Cerebellar cortex (tissue), 1 donor: Measurements from ENCODE around the gene BASP1.
A peak's percentile ranks its signal among the peaks of the same experiment; 100 is the strongest.
"Not testable (repeated sequence)": the region's sequence is repeated elsewhere in the genome, so short reads cannot be mapped to it uniquely, and the experiment has no call there.

ENCODE experiments used
- DNase-seq: peaks from one replicate; pipeline ENCODE4 v3.0.0-alpha.2; 2015; ENCODE audit warnings: low spot score

The BASP1 gene

DNA sequence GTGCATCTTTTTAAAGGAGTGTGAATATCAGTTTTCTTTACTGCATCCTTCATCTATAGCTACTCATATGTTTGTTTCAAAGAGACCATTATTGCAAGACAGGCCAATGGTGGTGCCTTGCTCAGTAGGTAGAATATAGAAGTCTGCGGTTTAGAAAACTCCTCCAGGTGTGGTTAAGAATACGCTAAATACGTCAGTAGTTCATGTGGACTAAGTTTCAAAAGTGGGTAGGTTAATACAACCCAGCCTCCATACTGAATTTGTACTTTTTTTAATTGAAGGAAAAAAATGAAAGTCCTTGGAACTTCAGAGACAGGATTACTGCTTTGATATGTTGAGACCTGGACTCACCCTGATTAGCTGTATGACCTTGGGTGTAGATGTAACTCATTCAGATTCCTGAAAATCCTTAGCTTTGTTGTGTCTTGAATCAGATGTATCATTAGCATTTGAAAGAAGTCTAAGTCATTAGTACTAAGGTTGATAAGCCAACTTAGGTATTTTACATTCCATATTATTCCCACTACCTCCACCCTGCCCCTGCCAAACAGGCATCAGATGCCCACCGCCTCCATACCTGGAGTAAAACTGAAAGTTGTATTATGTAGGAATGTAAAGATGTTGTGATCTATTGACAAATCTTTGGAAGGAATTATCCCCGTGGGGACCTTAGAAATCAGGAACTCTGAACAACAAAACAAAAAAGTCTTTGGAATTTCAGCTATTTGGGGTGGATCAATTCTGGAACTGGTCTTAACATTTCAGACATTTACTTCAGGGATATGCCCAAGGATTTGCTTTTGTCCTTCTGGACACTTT is 6.1 kb downstream of the BASP1 start:
- no peak for DNase-seq

DNA sequence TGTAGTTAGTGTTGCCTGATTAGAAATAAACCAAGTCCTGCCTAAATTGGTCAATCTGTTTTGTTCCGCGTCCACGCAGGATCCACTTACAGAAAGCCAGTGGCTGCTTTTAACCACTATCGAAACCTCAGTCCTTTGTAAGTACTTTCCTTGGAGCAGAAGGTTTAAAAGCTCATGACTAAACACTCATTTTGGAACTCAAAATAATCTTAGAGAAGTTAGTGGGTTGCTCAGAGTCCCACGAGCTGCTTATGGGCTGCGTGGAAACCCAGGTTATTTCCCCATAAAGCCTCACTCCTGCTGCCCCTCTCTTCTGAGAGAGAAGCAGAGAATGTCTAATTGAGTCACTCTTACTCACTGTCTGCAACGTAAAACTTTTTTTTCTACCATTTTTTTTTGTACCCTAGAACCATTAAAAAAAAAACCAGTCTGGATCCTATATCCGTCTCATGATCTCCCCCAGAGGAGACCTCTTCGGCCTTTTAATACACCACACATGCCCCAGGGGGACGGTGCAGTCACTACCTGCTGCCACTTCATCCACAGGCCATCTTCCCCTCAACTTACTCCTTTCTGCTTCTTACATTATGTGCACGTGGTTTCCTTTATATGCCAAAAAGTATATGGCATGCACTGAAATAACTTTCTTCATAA is 7.6 kb downstream of the BASP1 start:
- DNase-seq: no peak

DNA sequence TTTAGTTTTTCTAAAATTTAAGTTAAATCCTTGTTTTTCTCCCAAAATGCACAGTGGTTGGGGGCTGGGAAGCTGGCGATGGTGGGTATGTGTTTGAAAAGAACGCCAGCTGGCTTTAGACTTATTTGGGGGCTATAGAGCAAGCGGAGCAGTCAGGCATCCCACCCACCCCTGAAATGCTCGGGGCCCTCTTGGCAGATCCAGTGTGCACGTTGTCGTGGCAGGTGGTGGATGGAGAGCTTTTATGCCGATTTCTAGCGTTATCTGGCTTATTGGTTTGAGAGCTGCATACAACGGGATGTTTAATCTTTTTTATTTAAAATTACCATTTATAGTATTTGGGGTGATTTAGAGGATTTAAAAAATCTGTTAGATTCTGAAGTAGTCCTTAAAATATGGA is 8.1 kb downstream of the BASP1 start:
- no peak for DNase-seq

DNA sequence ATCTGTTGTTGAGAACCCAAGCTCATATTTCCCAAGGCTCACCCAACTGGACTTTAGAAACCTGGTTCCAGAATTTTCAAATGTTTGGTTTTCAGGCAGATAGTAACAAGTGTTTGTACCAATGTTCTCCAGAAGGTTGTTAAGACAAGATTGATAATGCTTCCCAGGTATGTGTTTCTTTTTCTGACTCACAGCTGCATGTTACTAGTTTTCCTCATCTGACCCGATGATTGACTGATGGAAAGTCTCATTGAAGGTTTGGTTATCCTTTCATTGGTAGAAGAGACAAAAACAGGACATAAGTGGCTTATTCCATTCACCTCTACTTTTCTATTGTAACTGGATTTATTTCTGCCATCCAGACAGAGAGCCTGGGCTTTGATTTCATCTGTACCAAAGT is 10.4 kb downstream of the BASP1 start:
- DNase-seq: no peak

DNA sequence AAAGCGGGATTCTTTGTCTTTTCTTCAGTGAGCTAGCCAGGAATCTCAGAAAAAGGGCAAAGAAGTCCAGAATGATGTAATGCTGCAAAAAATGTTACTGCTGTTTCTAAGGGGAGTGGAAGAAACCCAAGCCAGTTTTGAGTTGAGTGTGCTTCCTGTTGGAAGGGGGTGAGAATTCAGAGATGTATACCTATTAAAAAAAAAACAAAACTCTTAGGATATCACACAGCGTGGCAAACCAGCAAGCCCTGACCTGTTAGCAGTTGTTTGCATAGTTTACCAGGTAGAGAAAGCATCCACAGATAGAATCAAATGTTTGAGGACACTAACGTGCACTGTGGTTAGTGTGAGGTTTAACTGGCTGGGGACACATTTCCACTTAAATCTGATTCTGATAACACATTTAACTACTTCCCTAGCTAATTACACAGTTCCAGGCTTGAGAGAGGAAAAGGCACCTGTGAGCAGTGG is 11.4 kb downstream of the BASP1 start:
- DNase-seq: no peak

DNA sequence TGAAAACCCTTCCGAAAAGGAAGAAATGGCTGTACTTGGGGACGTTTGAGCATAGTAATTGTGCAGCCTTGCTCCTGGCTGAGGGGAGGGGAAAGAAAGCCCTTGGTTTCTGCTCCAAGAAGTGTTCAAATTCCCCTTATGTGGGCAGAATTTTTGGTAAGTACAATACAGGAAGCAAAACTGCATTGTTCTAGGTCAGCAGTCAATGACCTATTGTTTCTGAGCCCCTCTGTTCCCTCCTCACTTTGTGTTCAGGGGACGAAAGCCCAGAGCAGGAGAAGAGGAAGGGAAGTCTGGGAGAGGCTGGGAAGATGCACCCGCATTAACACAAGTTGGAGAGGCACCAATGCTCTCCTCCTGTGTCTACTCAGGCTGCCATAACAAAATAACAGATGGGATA is 11.9 kb downstream of the BASP1 start:
- peak; percentile 56 for DNase-seq

DNA sequence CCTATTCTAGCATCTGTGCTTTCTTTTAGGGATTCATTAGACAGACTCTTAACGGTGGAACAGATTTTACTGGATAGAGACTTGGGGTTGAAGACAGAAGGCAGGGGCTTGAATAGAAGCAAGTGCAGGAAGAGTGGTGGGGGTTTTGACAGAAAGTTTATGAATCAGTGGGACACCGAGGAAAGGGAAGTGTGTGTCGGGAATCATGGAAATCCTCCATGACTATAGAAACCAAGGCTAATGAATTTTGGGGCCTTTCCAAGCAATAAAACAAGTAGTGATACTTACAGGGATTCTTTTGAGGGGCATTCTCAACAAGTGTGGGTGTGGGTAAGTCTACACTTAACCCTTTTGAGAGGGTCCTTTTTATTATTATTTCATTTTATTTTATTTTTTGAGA is 12.8 kb downstream of the BASP1 start:
- DNase-seq: no peak

DNA sequence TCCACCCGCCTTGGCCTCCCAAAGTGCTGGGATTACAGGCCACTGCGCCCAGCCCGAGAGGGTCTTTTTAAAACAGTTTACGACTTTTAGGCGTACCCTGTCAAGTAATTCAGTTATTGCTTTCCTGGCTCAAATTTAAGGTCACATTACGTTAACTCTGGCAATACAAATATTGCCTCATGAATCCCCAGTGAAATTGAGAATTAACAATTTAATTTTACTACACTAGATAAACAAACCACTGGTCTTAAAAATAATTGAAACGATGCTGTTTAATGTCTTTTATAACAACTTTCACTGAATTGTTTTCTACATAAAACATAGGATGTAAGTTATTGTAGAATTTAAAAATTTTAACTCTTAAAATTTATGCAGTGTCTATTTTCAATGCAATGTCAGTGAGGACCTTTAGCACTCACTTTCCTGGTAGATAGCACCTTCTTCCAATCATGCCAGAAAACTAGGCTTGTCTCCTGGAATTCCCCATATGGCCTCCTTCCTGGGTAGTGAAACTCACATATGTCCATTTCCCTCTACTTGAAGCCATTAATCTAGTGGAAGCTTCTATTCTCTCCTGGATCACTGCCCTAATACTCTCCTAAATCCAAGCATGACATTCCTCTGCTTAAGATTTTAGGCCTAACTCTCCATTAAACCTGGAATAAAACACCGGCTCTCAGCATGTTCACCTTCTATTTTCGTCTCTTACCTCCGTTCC is 13.5 kb downstream of the BASP1 start:
- peak; percentile 91 for DNase-seq

DNA sequence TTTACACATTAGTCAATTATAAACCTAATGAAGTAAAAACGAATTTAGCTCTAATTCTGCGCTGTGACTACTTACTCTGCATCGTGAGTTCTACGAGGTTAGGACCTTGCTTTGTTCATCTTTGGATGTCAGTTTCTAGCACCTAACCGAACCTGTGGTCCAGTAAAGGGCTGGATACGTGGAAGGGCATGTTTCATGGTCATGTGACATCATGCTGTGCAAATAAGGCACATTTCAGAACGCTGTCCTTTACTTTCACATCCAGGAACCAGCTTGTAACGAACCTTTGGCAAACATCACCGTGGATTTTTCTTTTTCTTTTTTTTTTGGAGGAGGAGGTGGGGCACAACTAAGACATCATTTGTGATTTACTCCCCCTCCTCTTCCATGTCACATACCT is 15.0 kb downstream of the BASP1 start:
- DNase-seq: no peak

DNA sequence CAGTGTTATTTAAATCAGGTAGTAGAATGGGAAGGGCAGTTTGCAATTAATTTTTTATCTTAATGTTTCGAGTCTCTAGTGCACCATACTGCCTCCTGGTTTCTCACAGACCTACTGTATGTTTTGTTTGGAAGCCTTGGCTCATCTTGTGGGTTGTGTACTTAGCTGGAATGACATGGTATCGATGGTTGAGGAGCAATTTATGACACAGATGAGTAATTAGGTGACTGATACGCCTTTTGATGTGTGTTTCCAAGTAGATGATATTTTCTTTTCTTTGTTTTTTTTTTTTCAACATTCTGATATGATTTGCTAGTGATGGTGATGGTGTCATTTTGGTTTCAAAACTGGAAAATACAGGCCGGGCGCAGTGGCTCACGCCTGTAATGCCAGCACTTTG is 16.1 kb downstream of the BASP1 start:
- DNase-seq: no peak

DNA sequence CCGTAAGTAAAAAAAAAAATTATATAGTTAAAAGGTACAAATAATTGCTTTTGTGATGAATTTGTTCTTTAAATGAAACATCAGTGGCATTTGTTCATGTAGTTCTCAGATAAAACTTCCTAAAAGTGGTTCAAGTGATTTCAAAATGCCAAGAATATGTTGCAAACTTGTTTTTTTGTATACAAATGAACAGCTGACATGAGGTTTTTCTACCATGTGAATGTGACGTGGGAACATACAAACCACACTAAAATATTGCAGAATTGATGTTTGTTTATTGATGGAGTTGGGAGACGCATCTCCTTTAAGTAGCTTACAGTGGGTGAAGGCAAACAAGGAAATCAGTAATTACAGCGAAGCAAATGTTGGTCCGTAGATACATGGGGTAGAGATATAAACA is 16.9 kb downstream of the BASP1 start:
- no peak for DNase-seq

DNA sequence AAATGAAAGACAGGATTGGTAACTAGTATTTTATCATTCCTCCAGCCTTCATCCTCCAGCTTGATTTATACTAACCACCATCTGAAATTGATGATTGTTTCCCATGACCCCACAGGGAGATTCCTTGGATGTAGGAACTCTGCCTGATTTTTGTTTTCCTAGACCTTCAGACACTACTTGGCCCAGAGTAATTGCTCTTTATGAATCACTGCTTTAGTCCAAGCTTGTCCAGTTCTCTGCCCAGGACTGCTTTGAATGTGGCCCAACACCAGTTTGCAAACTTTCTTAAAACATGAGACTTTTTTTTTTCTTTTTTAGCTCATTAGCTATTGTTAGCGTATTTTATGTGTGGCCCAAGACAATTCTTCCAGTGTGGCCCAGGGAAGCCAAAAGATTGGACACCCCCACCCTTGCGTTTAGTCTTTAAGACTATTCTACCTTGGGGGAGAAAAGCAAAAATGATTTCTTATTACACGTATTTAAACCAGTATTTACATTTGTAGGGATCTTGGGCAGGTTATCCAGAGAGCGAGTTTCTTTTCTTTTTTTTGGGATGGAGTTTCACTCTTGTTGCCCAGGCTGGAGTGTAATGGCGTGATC is 18.4 kb downstream of the BASP1 start:
- DNase-seq: no peak

DNA sequence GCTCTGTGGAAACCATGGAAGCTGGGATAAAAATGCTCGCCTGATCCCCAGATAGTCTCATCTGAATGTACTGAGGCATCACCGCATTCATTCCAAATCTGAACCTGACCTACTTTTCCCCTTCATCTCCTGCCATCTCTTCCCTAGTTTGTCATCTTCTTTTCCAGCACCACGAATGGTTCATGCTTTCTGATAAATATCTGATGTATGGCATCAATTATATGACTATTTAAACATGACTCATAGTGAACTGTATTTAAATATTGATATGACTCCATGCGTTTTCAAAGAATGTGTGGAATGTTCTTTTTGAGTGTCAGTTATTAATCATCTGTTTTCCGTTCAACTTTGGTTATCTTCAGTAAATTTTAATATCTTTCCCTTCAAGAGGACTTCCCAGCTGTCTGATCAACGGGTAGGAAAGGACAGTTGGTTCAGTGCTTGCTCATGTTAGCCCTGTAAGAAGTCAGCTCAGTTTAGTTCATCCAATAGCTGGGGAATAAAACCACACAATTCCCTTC is 21.1 kb downstream of the BASP1 start:
- DNase-seq: peak; percentile 60

DNA sequence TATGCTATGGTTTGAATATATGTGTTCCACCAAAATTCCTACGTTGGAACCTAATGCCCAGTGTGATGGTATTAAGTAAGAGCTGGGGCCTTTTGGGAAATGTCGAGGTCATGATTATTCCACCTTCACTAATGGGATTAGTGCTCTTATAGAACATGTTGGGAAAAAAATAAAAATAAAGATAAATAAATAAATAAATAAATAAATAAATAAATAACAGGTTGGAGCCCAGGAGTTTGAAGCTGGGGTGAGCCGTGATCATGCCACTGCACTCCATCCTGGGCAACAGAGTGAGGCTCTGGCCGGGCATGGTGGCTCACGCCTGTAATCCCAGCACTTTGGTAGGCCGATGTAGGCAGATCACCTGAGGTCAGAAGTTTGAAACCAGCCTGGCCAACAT is 22.5 kb downstream of the BASP1 start:
- no peak for DNase-seq

DNA sequence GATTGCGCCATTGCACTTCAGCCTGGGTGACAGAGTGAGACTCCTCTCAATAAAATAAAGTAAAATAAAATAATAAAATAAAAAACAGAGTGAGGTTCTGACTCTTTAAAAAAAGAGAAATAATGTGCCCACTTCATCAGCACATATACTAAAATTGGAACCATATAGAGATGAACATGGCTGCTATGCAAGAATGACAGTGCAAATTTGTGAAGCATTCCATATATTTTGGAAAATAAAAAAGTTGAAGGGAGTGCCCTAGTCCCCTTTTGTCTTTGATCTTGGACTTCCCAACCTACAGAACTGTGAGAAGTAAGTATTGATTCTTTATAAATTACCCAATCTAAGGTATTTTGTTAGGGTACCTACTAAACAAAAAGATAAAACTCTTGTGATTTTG is 23.1 kb downstream of the BASP1 start:
- no peak for DNase-seq

DNA sequence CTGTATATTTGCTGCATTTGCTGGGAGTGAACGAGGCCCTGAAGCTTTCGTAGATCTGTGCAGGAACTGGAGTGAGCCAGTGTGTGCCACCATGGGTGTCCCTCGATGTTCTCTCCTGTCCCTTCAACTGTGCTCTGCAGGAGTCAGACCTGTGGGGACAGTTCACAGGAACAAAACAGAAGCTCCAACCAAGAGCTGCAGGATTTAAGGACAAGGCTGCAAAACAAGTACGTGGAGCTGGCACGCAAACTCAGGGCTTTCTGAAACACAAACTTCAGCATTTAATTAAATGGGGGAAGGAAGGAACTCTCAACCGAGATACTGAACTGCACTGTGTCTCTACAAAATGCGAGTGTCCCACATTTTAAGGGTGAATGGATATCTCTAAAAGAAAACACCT is 24.2 kb downstream of the BASP1 start:
- DNase-seq: peak; percentile 48

DNA sequence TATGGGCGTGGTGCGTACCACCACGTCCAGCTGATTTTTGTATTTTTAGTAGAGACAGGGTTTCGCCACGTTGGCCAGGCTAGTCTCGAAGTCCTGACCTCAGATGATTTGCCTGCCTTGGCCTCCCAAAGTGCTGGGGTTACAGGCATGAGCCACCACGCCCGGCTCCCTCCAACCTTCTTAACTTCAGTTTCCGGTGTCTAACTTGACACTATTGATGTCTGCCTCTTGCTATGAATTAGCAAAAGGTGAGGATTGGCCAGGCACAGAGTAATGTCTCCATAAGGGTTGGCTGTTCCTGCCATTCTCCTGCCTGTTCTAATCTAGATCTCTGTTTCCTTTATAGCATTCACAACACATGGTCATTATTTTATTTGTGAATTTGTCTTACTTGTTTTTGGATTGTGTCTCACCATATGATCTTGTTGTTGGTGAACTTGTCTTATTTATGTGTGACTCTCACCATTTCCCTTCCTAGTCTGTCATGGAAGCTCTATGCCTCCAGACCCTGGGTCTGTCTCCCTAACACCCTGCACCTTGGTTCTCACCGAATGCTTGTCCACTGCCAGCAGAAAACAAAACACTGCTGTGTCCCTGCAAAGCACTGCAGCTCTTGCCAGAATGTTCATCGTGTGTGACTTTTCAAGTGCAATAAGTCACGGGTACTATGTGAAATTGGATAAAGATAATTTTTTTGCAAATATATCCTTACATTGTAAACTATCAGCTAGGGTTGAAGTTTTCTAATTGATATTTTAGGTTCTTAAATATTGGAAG is 26.0 kb downstream of the BASP1 start:
- peak; percentile 40 for DNase-seq

DNA sequence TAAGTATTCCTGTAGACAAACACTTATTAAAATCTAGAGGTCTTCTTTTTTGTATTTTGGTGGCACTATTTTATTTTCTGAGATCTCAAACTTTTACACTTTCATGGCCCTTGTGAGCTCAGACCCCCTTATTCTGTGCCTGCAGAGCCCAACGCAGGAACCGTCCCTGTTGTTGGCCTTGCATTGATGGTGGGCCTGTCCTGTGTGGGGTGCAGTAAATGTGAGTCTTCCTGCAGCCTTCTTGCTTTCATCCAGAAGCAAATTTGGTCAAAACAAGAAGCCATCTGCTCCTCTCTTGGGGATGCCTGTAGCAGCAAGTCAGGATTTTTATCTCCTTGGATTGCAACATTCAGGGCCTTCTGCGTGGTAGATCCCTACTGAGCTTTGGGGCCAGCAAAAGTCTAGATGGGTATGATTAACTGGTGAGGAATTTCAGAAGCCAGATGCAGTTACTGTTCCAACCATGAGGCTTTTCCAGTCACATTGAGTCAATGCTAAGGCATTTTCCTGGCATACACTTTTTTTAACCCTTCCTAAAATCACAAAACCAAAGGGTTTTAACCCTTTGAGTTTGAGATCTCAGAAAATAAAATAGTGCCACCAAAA is 31.7 kb downstream of the BASP1 start:
- DNase-seq: no peak

DNA sequence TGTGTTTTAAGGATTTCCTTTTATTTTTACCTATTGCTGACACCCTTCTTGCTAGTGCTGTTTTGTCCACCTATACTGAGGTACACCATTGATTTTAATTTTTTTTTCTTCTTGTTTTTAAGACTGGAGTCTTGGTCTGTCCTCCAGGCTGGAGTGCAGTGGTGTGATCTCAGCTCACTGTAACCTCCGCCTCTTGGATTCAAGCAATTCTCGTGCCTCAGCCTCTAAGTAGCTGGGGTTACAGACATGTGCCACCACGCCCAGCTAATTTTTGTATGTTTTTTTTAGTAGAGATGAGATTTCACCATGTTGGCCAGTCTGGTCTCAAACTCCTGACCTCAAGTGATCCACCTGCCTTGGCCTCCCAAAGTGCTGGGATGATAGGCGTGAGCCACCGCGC is 32.4 kb downstream of the BASP1 start:
- not testable (repeated sequence) for DNase-seq

DNA sequence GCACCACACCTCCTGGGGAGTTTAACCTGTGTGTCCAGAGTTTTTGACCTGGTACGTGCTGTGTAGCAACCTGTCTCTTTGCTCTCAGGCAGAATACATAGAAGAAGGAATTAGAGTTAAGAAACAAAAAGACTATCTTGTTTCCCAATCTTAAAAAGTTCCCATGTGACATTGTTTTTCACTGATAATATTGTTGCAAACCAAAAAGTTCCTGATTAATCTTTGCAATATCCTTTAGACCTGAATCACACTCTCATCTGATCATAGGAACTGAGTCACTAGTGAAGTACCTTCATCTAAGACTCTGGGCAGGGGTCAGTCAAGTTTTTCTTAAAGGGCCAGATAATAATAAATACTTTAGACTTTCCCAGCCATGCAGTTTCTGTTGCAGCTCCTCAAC is 35.1 kb downstream of the BASP1 start:
- DNase-seq: no peak

DNA sequence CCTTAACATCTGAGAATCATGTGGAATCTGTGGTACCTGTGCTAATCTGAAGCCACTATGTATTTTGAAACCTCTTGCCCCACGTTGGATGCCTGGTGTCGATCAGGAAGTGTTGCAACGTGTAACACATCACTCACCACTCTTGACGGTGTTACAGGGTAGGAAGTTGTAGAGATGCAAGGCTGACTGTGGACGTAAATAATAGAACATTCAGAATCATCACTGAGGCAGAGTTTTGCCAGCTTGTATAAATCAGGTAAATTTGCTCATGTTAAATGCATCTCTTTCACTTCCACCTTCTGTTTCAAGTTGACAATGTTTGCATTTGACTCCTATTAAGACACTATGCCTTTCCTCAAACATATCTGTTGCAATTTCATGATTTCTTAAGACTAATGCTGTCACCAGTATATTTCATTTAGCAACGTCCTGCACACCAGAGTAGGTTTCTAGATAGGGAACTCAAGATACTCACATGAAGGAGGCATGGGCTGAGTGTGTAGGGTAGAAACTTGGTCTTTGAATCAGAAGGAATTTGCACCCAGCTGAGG is 38.1 kb downstream of the BASP1 start:
- no peak for DNase-seq
